Right atrium auricular region (tissue), 2 donors: ENCODE measurements around the gene LRP6. TPM values are rescaled to one million over a fixed set of nuclear protein-coding genes. Genes with fewer than 3 reads are reported as not detected.

Experiments used
- DNase-seq: peaks from one replicate; pipeline ENCODE4 v3.0.0-alpha.2; 2019; ENCODE audit warnings: low spot score
- H3K27ac ChIP-seq, 2 donors: fragments of 200-600 bp; sonication (generic); 1 replicate in 1 of 2; 2 replicates in 1 of 2; pipeline ENCODE4 v1.5.1; 2016 to 2019
- H3K27me3 ChIP-seq, 2 donors: fragments of 200-600 bp; sonication (generic); one replicate each; pipeline versions ENCODE4 v1.5.1 to v1.6.0; 2017 to 2019
- H3K36me3 ChIP-seq: fragments of 200-600 bp; sonication (generic); one replicate; pipeline ENCODE4 v1.5.1; 2016
- H3K4me1 ChIP-seq, 2 donors: fragments of 200-600 bp; sonication (generic); one replicate each; pipeline versions ENCODE4 v1.5.1 to v1.6.0; 2017 to 2019
- H3K4me3 ChIP-seq, 2 donors: fragments of 200-600 bp; sonication (generic); 1 replicate in 1 of 2; 2 replicates in 1 of 2; pipeline ENCODE4 v1.5.1; 2017 to 2019; ENCODE audit warnings: mild to moderate bottlenecking in 1 of 2, moderate library complexity in 1 of 2
- H3K9me3 ChIP-seq, 2 donors: fragments of 200-600 bp; sonication (generic); one replicate each; pipeline ENCODE4 v1.5.1; 2019
- CTCF ChIP-seq, 2 donors: fragments of 200-600 bp; sonication (generic); IDR thresholded peaks; one replicate each; pipeline ENCODE4 v1.5.1; 2019; ENCODE audit warnings: antibody characterized with exemption in 2 of 2
- total RNA-seq, 2 donors: library from RNA; depleted of rRNA; stranded (reverse); fragments of >200 nt; gene quantifications; one replicate each; pipeline ENCODE4 v1.1.0, GENCODE V29; 2016

LRP6 gene
- total RNA-seq, 2 donors from 2014 or later: 16.5 to 21.3 TPM

GRCh38 chr12:12219664-12220063, 47.2 kb downstream of the LRP6 start:
- H3K36me3 ChIP-seq: no peaks in the 10 kb centered on the region

GRCh38 chr12:12217018-12217359, 49.9 kb downstream of the LRP6 start:
- Histone ChIP-seq H3K9me3 (no peaks in the 10 kb centered on the region), H3K27me3 (no peaks in the 10 kb centered on the region), H3K4me3 (no peak overlapping the region), H3K27ac (no peak overlapping the region), H3K36me3 (no peaks in the 10 kb centered on the region), H3K4me1 (peaks cover 4 to 11% of the 10 kb centered on the region in 2 donors)
- TF ChIP-seq CTCF (IDR thresholded peaks at IDR 0.05): no peak
- no peak for DNase-seq

More at GRCh38 chr12:12219664-12220063, 47.2 kb downstream of the LRP6 start:
- Histone ChIP-seq H3K4me3 (no peak overlapping the region), H3K27me3 (no peaks in the 10 kb centered on the region), H3K27ac (no peak overlapping the region), H3K4me1 (peaks cover 0 to 11% of the 10 kb centered on the region in 2 donors), H3K9me3 (no peaks in the 10 kb centered on the region)
- DNase-seq: no peak
- TF ChIP-seq CTCF (IDR thresholded peaks at IDR 0.05): no peak

GRCh38 chr12:12216349-12217017, 50.4 kb downstream of the LRP6 start:
- DNase-seq: no peak
- Histone ChIP-seq H3K27ac (no peak overlapping the region), H3K9me3 (no peaks in the 10 kb centered on the region), H3K27me3 (no peaks in the 10 kb centered on the region), H3K4me1 (peaks cover 4 to 11% of the 10 kb centered on the region in 2 donors), H3K36me3 (no peaks in the 10 kb centered on the region), H3K4me3 (no peak overlapping the region)
- TF ChIP-seq CTCF (IDR thresholded peaks at IDR 0.05): no peak

- H3K27ac ChIP-seq: no peak overlapping the region
- no peaks in the 10 kb centered on the region for H3K27me3 ChIP-seq
- peaks cover 4 to 11% of the 10 kb centered on the region in 2 donors for H3K4me1 ChIP-seq
- H3K4me3 ChIP-seq: no peak overlapping the region
- no peak for DNase-seq
- no peaks in the 10 kb centered on the region for H3K9me3 ChIP-seq
- TF ChIP-seq CTCF (IDR thresholded peaks at IDR 0.05): no peak
- no peaks in the 10 kb centered on the region for H3K36me3 ChIP-seq
These were observed 52.2 kb downstream of the LRP6 start for GRCh38 chr12:12214635-12215131.

GRCh38 chr12:12214201-12214600, 52.6 kb downstream of the LRP6 start:
- Histone ChIP-seq H3K4me1 (peaks cover 4 to 11% of the 10 kb centered on the region in 2 donors), H3K9me3 (no peaks in the 10 kb centered on the region), H3K4me3 (no peak overlapping the region), H3K27ac (no peak overlapping the region), H3K36me3 (no peaks in the 10 kb centered on the region), H3K27me3 (no peaks in the 10 kb centered on the region)
- no peak for TF ChIP-seq CTCF (IDR thresholded peaks at IDR 0.05)
- DNase-seq: no peak

GRCh38 chr12:12212769-12213168, 54.1 kb downstream of the LRP6 start:
- no peak overlapping the region for H3K4me3 ChIP-seq
- TF ChIP-seq CTCF (IDR thresholded peaks at IDR 0.05): no peak
- no peaks in the 10 kb centered on the region for H3K27me3 ChIP-seq
- no peak overlapping the region for H3K27ac ChIP-seq
- DNase-seq: no peak
- H3K9me3 ChIP-seq: no peaks in the 10 kb centered on the region
- no peaks in the 10 kb centered on the region for H3K36me3 ChIP-seq
- peaks cover 4 to 8% of the 10 kb centered on the region in 2 donors for H3K4me1 ChIP-seq
